Stimulated activated CD4-positive, alpha-beta T cell treated with anti-CD3 and anti-CD28 coated beads, Interleukin-4, amount 100 ng/mL, for 1 hour (primary cell): ENCODE results near the gene PRKN.

ENCODE experiments used
- DNase-seq: peaks from one replicate; pipeline ENCODE4 v3.0.0-alpha.2; 2020

Gene PRKN

DNA sequence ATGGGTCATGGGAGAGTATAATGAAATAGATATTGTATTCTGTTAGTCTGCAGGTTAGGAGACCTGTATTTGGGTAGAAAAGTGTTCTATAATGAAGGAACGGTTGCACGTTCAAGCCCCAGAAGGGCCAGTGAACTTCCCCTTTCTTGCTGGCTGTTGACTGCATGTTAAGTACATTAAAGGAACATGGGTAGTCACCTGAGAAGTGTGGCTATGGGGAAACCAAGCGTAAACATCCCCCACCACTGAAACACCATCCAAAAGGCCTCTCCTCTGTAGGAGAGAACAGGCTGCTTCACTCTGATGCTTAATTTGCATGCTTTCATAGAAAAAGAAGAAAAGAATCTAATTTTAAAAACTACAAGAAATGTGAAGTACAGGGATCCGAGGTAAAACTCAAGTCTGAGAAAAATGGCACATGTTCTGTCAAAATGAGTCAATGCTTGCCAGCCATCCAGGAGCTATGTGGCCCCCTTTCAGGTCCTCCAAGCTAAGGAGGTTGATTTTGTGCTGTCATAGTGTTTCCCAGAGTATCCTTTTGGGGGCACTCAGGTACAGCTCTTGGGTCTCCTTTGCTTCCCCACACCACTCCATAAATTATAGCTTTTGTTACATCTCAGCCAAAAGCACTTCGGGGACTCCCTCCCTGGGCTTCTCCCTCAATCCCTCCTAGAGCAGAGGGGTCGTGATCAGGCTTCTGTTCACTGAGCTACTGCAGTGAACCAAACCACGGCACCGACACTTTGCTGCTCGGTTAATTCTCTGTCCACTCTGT, 1170.0 kb downstream of the PRKN start:
- no peak for DNase-seq

DNA sequence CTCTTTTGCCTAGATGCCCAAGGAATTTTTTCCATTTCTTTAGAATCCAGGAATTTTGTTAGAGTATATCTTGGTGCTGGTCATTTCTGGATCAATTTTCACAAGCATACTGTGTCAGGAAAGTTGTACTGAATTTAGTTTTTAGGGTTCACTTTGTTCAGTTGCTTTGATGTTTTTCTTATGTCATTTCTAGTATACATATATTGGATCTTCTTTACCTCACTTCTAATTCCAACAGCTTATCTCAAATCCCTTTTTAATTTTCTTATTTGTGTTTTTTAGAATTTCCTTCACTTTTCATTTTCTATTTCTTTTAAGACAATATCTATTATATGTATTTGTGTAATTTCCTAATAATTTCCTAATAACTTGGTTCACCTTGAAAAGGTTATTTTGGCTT, 1172.7 kb downstream of the PRKN start:
- DNase-seq = no peak

DNA sequence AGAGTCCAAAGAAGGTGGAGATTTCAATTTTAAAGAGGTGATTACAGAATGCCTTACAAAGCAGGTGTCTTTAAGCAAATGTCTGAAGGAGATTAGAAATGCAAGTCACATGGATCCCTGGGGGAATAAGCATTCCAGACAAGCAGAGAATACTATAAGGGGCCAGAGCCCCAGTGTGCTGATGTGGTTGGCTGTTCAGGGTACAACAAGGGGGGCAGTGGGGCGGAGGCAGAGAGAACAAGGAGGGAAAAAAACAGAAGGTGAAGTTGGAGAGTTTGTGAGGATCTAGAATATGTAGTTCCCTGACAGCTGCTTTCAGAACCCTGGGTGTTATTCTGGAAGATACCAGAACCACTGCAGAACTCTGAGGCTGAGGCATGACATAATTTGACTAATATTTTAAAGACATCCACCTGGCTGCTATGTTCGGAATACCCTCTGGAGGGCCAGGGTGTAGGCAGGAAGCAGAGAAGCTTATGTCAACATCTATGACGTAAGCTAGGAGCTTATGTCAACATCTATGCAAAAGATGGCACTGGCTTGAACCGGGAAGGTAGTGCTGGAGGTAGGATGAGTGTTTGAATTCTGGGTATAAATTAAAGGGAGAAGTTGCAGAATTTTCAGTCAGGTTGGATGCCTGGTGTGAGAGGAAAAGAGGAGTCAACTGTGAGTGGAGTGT, 1177.5 kb downstream of the PRKN start:
- no peak for DNase-seq

DNA sequence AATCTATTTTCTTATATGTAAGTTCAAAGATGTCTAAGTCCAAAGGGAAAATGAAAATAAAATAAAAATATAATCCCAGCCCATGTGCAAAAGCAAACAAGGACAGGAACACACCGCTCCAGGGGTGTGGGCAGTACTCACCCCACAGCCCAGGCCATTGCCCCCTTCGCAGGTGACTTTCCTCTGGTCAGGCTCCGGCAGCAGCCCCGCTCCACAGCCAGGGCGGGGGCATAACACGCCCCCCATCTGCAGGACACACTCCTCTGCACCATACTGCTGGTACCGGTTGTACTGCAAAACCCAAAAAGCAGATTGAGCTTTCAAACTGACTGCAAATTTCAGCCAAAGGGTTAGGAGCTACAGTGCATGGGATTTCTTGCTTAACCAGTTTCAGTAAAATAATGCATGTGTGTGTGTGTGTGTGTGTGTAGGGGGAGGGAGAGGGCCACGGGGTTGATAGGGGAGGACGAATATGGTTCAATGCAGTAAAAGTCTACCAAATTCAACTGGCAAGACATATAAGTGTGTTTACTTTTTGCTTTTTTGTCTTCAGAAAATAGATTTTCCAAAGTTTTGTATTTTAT, 1178.8 kb downstream of the PRKN start:
- no peak for DNase-seq

DNA sequence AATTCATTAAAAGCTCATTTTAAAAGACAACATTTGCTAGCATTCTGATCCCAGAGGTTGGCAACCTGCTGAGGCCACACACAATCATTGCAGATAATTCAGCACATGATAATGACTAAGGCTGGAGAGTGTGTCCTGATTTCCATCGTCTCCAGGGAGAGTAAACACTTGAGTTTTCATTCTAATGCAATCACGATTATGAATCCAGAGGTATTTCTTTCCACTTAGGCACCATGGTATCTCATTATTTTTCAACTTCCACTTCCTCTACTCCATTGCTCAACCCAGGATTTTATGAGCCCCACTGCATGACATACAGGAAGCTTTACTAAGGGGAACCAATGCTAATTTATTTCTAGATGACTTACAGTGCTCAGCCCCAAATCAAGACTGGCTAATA, 1179.9 kb downstream of the PRKN start:
- DNase-seq = no peak

DNA sequence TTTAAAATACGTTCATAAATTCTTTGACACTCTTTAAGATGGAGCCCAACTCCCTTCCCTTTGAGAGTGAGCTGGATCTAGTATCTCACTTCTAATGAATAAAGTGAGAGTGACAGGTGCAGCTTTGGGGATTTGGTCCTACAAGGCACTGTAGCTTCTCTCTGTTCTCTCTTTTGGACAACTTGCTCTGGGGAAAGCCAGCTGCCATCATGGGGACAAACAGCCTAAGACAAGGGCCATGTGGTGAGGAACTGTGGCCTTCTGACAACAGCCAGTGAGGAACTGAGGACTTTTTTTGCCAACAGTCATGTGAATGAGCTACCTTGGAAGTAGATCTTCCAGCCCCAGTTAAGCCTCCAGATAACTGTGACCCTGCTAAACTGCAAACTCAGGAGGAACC, 1180.9 kb downstream of the PRKN start:
- DNase-seq = no peak

DNA sequence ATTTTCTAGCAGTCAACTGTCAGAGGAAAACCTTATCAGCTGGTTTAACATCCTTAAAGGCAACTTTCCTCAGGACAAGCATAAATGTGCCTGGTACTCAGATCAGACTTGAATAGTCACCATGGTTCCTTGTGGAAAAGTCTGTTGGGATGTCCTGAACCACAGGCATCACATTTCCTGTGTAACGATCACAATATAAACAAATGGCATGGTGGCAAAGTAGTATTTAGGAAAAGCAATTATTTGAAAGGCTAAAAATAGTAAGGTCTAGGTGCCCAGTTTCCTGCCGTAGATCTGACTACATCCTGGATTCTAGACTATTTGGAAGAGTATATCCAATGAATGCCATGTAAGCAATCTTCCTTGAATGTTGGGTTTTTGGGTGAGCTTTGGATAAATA, 1181.8 kb downstream of the PRKN start:
- no peak for DNase-seq

DNA sequence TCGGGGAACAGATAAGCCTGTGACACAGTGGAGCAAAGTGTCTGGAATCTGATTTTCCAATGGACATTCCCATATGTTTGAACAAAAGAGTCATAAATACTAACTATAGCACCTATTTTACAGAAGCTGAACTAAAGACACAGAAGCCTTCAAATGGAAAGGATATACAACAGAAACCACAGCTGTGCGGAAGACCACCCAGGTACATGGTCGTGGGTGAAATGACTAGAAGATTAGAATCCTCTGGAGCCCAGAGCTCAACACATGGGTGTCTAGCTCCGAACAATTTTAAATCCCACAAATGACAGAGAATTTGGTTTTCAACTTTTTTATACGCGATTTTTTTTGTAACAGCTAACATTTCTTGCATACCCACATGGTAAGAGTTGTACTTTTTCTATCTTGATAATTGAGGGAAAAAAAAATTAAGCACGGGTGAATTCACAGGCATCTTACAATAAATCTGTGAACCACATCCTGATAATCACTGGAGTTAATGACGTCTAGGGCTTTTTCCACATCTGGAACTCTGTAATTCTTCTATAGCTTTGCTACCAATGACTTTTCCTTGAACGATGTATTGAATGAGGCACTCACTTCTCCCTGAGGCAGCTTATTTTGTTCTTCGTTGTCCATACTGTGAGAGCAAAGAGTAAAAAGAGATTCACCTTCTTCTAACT, 1182.6 kb downstream of the PRKN start:
- no peak for DNase-seq

DNA sequence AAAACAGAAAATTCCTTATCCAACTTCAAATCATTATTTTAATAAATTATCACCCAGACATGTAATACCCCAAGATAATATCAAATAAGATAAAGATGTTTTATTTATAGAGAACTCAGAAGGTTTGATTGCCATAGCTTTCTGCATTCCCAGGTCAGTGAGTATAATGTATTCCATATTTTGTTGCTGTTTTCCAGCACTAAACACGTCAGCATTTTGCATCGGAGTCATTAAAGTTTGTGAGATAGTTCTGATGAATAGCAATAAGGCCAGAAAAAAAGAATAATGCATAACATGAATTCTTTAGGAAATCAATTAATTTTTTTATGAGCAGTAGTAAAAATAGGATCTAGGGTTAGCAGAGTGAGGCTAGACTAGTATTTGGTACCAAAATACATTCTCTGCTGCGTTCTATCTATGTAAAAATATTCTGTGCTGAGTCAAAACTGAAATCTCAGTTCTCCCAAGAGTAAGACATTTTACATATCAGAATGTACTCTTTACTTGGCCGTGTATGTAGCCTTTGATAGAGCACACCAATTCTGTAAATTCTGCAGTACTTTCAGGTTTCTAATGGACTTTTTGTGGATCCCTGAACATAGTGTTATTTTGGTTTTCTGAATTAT, 1183.8 kb downstream of the PRKN start:
- DNase-seq = no peak

DNA sequence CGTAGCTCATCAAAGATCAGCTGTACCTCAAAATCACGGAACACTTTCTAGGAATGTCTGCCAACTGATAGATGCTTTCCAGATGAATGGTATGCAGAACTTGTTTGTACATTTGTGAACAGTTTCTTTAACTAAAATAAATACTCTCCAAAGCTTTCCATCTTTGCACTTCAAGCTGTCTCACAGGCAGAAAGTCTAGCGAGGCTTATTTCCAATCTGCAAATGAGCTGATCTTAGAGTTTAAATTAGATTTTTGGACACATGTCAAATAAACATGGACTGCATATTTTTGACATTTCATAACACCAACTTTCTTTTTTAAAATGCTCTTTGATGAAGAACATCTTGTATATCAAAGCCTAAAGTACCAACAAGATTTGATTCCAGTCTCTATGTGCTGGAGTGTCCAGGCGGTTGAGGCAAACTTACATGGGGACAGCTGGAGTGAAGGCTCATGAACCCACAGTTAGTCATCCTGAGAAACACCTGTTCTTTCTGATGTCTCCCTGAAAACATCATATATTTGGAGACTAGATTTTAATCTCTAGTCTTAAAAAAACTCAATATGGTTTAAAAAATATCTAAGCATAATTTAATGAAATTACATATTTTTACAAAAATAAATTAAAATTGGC, 1185.1 kb downstream of the PRKN start:
- no peak for DNase-seq

DNA sequence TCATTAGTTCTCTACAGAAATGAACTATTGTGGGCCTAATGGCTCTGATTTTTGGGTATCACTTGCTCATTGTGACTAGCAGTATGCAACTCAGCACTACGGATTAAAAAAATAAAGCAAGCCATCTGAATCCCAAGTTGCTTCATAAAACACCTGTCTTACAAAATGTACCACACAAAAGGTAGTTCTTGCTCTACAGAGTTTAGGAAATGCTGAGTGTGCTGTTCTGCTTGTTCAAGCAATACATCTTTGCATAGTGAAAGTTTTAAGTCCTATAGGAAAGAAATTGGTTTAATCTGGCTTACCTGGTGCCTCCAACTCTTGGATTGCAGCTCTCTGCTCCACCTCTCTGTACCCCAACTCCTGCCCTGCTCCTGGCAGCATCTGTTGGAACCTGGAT, 1187.0 kb downstream of the PRKN start:
- DNase-seq = no peak

DNA sequence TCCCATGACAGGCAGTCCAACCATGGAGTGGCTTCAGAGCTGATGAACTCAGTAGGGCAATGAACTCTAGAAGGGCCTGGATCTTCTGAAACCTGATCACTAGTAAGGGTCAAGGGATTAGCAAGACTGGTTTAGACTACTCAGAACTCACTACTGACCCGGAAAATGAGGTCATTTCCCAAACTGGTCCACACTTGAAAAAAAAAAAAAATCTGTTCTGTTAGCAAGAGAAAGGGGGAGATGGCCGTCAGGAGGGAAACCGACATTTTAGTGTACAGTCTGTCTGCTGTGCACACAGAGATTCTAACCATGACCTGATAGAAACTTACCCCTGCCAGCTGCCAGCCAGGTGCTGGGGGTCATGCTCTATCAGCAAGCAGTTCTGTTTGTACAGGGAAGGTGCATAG, 1191.3 kb downstream of the PRKN start:
- no peak for DNase-seq

DNA sequence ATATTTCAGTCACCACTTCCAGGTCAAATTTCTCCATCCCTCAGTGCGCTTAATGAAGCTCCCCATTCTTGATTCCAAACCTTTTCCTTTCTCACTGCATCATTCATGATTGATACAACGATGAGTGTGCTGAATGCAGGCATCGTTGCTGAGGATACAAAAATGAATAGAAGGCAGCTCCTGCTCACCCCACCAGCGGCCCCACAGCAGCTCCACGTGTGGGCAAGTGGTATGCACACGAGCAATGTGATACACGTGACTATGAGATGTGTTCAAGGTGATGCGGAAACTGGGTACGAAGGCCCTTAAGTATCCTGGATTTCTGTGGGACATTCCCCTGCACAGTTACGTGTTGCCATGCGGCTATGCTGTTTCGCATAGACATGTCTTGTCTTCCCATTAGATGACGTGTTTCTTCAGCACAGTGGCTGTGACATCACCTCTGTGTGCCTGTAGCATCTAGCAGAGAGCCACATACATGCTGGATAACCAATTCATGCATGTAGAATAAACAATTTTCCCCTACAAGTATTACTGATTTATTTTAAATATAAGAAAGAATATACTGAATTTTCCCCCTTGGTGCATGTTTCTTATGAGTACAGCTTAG, 1193.2 kb downstream of the PRKN start:
- no peak for DNase-seq

DNA sequence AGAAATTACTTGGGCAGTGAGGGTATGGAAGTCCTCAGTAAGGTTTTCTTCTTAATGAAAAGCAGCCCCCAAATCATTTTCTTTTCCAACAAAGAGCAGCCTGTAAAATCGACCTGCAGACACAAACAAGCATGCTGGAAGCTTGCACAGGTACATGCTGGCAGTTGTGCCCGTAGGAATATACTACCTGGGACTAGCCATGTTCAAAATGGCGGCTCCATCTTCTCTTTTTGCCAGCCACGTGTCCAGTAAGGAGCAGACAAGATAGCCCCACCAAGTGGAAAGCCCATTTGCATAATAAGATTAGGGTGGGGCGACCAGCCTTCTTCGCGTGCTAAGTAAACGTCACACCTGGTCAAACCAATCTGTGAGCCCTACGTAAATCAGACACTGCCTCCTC, 1194.3 kb downstream of the PRKN start:
- DNase-seq = no peak

DNA sequence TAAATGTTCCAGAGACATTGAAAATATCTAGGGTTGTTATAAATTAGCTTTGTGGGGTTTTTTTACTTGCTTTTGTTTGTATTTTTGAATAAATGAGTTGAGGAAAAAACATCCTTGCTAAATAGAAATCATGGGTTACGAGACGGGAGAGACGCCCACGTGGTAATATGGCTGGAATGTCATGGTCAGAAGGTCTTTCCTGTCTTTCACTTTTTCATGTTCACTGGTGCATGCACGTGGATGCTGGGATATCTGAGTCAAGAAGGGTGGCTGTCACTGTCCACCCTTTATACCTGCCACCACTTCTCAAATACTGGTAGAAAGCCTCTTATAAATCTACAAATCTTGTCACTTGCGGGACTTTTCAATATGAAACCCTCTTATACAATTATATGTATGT, 1195.0 kb downstream of the PRKN start:
- DNase-seq = no peak

DNA sequence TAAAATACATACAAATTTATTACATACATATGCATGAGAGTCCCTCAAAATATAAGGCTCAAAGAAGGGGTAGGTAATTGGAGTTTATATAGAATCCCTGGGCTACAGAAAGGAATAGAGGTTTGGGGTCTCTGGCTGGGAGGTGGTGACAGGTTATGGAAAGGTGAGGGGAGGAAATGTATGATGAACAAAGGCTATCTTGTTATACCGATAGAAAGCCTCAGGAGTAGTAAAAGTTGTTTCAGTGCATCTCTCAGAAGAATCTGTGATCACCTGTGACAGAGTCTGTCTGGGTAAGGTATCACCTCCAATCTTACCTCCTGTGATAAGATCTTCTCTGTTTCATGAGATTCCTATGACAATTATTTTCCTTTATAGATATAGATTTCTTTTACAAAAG, 1200.8 kb downstream of the PRKN start:
- no peak for DNase-seq

DNA sequence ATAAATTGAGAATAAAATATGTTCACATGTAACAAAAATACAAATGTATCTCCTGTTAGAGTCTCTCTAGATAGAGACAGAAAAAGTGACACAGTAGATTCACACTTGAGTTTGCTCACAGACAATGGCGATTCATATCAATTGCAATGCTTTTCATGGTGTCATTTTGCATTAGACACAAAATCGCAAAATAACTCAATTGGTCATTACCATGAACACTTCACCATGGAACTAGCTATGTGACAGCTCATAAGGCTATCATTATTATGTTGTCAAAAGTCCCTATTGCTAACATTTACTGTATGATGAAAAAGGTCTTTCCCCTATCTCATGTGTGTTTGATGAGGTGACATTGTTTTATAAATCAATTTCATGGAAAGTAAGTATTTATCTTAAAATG, 1204.2 kb downstream of the PRKN start:
- DNase-seq = no peak

DNA sequence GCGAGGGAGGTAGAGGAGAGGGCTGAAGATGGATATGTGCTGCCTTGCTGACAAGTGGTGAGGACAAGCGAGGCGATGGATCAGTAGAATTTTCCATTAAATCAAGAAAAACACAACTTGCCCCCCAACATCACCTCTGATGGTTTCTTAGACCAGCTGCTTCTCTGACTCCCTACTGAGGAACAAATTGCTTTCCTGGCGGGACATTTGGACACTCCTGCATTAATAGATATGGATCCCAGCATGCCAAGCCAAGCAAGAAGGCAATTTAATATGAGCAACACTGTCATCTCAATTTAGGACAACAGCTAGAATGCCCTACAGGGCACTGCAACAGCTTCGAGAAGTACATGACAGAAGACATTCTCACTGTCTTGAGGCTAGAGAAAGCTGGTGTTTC, 1205.3 kb downstream of the PRKN start:
- no peak for DNase-seq

DNA sequence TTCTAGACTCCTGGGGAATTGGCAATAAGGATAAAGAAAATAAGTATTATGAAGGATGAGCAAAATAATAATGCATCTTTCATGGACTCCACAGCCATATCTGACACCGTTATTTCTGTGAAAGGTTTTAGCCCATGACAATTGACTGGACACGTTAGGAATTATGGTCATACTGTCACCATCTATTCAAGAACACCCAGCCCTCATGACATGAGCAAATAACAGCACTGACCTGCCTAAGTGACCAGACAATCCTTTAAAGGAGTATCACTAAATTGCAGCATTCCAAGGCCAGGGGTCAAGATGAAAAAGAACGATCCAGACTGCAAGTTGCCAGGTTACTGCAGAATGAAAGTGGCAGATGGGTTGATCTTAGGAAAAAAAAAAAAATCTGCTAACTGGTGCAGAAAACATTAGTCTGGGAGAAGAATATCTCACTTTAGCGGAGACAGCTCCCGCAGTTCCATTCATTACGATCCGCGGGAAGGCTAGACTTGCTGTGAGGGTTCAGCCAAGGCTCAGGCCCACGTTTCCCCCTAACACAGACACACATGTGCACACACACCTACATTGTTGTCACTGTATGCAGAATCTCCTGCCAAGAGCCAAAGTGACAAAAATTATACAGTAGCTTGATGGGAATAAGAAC, 1216.0 kb downstream of the PRKN start:
- DNase-seq = no peak

DNA sequence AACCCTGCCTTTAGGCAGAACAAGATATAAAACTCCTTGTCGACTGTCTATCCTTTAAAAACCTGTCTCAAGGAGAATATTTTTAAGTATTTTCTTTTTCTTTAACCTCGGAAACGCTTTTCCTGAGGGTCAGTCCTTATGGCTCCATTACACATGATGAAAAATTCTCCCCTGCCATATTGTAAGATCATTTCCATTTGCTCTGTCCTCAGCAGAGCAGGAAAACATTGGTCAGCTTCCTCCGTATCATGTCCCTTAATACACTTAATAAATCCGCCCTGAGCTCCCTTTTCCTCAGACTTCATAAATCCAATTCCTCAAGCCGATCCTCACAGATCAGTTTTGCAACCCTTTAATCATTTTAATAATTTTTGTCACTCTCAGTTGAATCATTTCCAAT, 1219.2 kb downstream of the PRKN start:
- no peak for DNase-seq

DNA sequence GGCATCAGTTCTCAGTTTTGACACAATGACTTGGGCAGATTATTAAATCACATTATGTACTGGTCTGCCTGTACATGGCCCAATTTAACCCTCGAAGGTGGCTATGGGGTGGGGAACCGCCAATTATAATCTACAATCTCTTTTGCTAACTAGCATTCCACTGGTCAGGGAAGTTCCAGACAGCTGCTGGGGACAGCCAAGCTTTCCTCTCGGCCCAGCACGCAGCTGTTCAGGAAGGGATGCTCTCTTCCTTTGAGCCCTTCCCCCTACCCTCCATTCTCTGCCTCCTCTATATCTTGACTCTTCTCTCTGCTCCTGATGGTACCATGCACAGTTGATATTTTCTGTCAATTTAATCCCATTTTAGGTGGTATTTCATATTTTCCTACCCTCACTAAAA, 1220.2 kb downstream of the PRKN start:
- no peak for DNase-seq

DNA sequence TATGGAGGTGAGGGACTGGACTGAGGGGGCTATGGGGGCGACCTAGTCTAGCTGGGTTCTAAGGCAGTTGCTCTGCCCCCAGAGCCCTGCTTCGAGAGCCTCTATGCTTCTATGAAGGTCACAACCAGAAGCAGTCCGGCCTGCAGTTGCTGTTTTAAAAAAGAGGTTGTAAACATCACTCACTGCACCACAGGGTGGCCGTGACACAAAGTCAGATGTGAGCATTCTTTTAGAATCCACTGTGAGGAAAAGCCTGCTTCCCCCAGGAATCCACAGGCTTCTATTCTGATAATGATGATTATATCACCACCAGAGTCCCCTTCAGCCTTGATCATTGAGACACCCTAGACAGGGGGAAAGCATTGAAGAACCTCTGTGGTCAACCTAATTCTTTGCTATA, 1224.0 kb downstream of the PRKN start:
- no peak for DNase-seq
